Measurements from ENCODE around the gene HAPLN3. TPM values are rescaled to one million over a fixed set of nuclear protein-coding genes. Genes with fewer than 3 reads are reported as not detected.
"Not testable (repeated sequence)": the region's sequence is repeated elsewhere in the genome, so short reads cannot be mapped to it uniquely, and the experiment has no call there.

The HAPLN3 gene
- total RNA-seq = 1 to 10 TPM; 4.5 to 7.0 (median 5.1) TPM

DNA sequence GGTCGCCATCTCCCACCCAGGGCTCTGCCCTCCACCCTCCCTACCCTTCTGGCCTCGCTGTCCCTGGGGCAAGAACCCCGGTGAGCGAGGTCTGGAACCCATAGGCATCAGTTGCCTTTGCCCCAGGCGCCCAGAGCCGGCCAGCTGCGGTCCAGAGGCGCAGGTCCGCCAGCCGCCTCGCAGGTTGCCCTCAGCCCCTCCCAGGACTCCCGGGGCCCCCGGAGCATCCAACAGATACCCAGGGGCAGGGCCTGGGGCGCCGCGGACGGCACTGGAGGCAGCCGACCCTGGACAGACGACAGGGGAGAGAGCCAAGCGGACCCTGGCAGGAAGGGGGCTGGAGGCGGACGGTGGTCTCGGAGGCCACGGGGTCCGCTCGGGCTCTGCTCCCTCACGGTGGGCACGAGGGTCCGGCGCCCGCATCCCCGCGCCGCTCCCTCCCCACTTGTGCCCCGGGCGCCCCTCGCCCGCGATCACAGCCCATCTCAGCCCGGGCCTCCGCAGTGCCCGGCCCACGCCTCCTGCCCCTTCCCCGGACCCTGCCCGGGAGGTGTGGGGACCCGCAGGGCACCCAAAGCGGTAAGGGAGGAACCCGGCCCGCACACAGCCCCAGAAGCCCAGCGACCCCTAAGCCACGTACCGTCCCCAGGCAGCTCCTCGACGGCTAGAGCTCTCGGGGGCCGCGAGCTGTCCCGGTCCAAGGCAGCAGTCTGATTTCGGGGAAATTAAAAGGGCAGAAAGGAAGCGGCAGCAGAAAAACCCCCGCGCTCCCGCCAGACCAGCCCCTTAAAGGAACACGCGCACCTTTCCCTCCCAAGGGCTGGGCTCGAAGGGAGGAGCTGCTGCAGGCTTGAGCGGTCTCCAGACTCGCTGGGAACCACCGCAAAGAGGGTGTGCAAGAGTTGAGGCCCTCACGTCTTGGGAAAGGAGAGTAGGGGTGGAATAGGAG is at the start of gene HAPLN3:
TSS of gene HAPLN3 (minus strand) at position 726 of the 949 bp plus-strand sequence. CDS start 8,246 bp downstream, outside the sequence.
- no peak for DNase-seq (ENCODE audit: low spot score in 2 of 2)
- peak within 1 kb of the TSS; percentile 20 for H3K4me3 ChIP-seq (ENCODE audit: low read depth, poor library complexity, severe bottlenecking)
- intact Hi-C loops (cut with DNase I; ENCODE audit: low total_unique reads) = no loop called here
- TF ChIP-seq, protein P1, sequence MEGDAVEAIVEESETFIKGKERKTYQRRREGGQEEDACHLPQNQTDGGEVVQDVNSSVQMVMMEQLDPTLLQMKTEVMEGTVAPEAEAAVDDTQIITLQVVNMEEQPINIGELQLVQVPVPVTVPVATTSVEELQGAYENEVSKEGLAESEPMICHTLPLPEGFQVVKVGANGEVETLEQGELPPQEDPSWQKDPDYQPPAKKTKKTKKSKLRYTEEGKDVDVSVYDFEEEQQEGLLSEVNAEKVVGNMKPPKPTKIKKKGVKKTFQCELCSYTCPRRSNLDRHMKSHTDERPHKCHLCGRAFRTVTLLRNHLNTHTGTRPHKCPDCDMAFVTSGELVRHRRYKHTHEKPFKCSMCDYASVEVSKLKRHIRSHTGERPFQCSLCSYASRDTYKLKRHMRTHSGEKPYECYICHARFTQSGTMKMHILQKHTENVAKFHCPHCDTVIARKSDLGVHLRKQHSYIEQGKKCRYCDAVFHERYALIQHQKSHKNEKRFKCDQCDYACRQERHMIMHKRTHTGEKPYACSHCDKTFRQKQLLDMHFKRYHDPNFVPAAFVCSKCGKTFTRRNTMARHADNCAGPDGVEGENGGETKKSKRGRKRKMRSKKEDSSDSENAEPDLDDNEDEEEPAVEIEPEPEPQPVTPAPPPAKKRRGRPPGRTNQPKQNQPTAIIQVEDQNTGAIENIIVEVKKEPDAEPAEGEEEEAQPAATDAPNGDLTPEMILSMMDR (IDR thresholded peaks at IDR 0.05) = no peak
- TF ChIP-seq POLR2A (IDR thresholded peaks at IDR 0.05) = no peak
- 0 to 1% methylated on average over 42 to 45 of the region's 70 CpGs for WGBS, 2 donors

DNA sequence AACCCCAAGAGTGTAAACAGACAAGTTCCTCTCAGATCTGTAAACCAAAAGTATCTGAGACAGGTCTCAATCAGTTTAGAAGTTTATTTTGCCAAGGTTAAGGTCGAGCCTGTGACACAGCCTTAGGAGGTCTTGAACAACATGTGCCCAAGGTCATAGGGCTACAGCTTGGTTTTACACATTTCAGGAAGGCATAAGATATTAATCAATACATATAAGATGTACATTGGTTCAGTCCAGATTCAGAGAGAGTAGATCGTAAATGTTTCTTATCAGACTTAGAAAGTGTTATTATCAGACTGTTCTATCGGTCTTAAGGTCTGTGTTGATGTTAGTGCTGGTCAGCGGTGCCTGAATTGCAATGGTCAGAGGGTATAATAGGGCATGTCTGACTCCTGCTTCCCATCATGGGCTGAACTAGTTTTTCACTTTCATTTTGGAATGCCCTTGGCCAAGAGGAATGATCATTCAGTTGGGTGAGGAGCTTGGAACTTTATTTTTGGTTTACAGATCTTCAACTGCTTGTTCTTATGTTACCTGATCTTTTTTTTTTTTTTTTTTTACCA is 44.8 kb upstream of the HAPLN3 start:
- intact Hi-C loops (cut with DNase I; ENCODE audit: low total_unique reads) = no loop called here
- WGBS, 2 donors = 87 to 94% methylated on average over 4 of the region's 4 CpGs

GRCh38 chr15:88939486-88939806 is 44.1 kb upstream of the HAPLN3 start:
- 94 to 100% methylated on average over 2 of the region's 2 CpGs for WGBS, 2 donors
- DNase-seq (ENCODE audit: low spot score in 2 of 2) = no peak
- no peak for TF ChIP-seq POLR2A (IDR thresholded peaks at IDR 0.05)
- TF ChIP-seq, protein P1 (IDR thresholded peaks at IDR 0.05) = no peak

More for the DNA sequence above, 44.8 kb upstream of the HAPLN3 start:
- no peak for DNase-seq (ENCODE audit: low spot score in 2 of 2)
- H3K4me3 ChIP-seq (ENCODE audit: low read depth, poor library complexity, severe bottlenecking) = no peak overlapping the region
- TF ChIP-seq, protein P1 (IDR thresholded peaks at IDR 0.05) = no peak
- no peak for TF ChIP-seq POLR2A (IDR thresholded peaks at IDR 0.05)

GRCh38 chr15:88938802-88939485 is 43.6 kb upstream of the HAPLN3 start:
- DNase-seq (ENCODE audit: low spot score in 2 of 2) = no peak
- no peak for TF ChIP-seq POLR2A (IDR thresholded peaks at IDR 0.05)
- TF ChIP-seq, protein P1 (IDR thresholded peaks at IDR 0.05) = no peak
- intact Hi-C loops (cut with DNase I; ENCODE audit: low total_unique reads) = no loop called here

More at GRCh38 chr15:88939486-88939806, 44.1 kb upstream of the HAPLN3 start:
- H3K4me3 ChIP-seq (ENCODE audit: low read depth, poor library complexity, severe bottlenecking) = no peak overlapping the region
- intact Hi-C loops (cut with DNase I; ENCODE audit: low total_unique reads) = no loop called here

GRCh38 chr15:88934449-88934848 is 39.1 kb upstream of the HAPLN3 start:
- intact Hi-C loops (cut with DNase I; ENCODE audit: low total_unique reads); H3K4me3 ChIP-seq (ENCODE audit: low read depth, poor library complexity, severe bottlenecking); DNase-seq (ENCODE audit: low spot score in 2 of 2): not testable (repeated sequence)
- 68 to 83% methylated on average over 4 of the region's 4 CpGs for WGBS, 2 donors

More at GRCh38 chr15:88938802-88939485, 43.6 kb upstream of the HAPLN3 start:
- WGBS, 2 donors = 89 to 92% methylated on average over 15 of the region's 15 CpGs
- no peak overlapping the region for H3K4me3 ChIP-seq (ENCODE audit: low read depth, poor library complexity, severe bottlenecking)

GRCh38 chr15:88932875-88933330 is 37.6 kb upstream of the HAPLN3 start:
- WGBS, 2 donors = 44 to 73% methylated on average over 1 of the region's 1 CpG
- no peak overlapping the region for H3K4me3 ChIP-seq (ENCODE audit: low read depth, poor library complexity, severe bottlenecking)
- DNase-seq (ENCODE audit: low spot score in 2 of 2) = no peak
- intact Hi-C loops (cut with DNase I; ENCODE audit: low total_unique reads) = no loop called here
- no peak for TF ChIP-seq POLR2A (IDR thresholded peaks at IDR 0.05)
- TF ChIP-seq, protein P1 (IDR thresholded peaks at IDR 0.05) = no peak
